Ovary (tissue), 3 donors: Measurements from ENCODE around the gene VENTX.

Source experiments
- CTCF ChIP-seq, 3 donors: fragments of 450-650 bp in 2 of 3; fragments of 200-600 bp in 1 of 3; IDR thresholded peaks; one replicate each; pipeline versions ENCODE4 v1.5.1 to v1.8.0; 2016 to 2022; ENCODE audit warnings: antibody characterized with exemption in 3 of 3, mild to moderate bottlenecking in 1 of 3
- EP300 ChIP-seq: sonication (generic); formaldehyde crosslinking; IDR thresholded peaks from one replicate; pipeline ENCODE4 v1.6.1; 2017; ENCODE audit warnings: antibody characterized with exemption
- POLR2A ChIP-seq: fragments of 450-650 bp; IDR thresholded peaks from one replicate; pipeline ENCODE4 v1.6.1; 2017; ENCODE audit warnings: antibody characterized with exemption, mild to moderate bottlenecking, moderate library complexity
- donor health status: DM: no; HTN: no; CAD: no.

- TF ChIP-seq CTCF (IDR thresholded peaks at IDR 0.05) (no peak), POLR2A (no peak), EP300 (no peak)
Observed at GRCh38 chr10:133229265-133230043, 8.2 kb upstream of the VENTX start.
